Panc1 (cell line): ENCODE data around the gene EEIG1. TPM values are rescaled to one million over a fixed set of nuclear protein-coding genes. Genes with fewer than 3 reads are reported as not detected.

Experiments used
- ATAC-seq: fragments of 200-7000 bp; cut with Tn5 transposase; 2 replicates; pipeline ENCODE4 v1.9.1; 2020; ENCODE audit warnings: mild to moderate bottlenecking, moderate library complexity
- BruUV-seq: library from RNA; stranded (reverse); fragments of 400-500 nt; replicated peaks from 2 replicates; lab custom pipeline; 2021; lab: Mats Ljungman, UMichigan
- CTCF ChIA-PET: fragments of 300-600 bp; sonication (Branson Sonifier 250); formaldehyde crosslinking; loops from one replicate; lab custom pipeline; 2022; ENCODE audit warnings: antibody characterized with exemption; lab: Charles Lee
- POLR2A ChIA-PET: fragments of 300-600 bp; sonication (Branson Sonifier 250); formaldehyde crosslinking; loops from one replicate; lab custom pipeline; 2022; ENCODE audit warnings: antibody characterized with exemption; lab: Charles Lee
- DNase-seq: peaks from one replicate; pipeline ENCODE4 v3.0.0-alpha.2; 2010; ENCODE audit warnings: low read depth, low spot score
- H3K27ac ChIP-seq: 2 replicates; pipeline ENCODE4 v1.5.1; 2011; ENCODE audit warnings: mild to moderate bottlenecking, low read length, inconsistent platforms
- H3K27me3 ChIP-seq: fragments of 200-500 bp; sonication (Bioruptor generic); 2 replicates; pipeline ENCODE4 v1.6.0; 2014; ENCODE audit warnings: low read length, inconsistent platforms; ENCODE audit not compliant: control insufficient read depth, insufficient read depth
- H3K36me3 ChIP-seq: fragments of 200-500 bp; sonication (Bioruptor generic); 2 replicates; pipeline ENCODE4 v1.5.1; 2014; ENCODE audit warnings: inconsistent platforms, mild to moderate bottlenecking, low read length, moderate library complexity; ENCODE audit not compliant: control insufficient read depth, insufficient read depth
- H3K4me1 ChIP-seq: 2 replicates; pipeline ENCODE4 v1.5.1; 2011; ENCODE audit warnings: inconsistent platforms, mild to moderate bottlenecking, low read length, moderate library complexity; ENCODE audit not compliant: control insufficient read depth, insufficient read depth
- H3K4me3 ChIP-seq, 2 experiments: 2 replicates each; pipeline ENCODE4 v1.5.1; 2011 to 2012; ENCODE audit warnings: low read depth in 2 of 2, low read length in 2 of 2, mild to moderate bottlenecking in 2 of 2, inconsistent platforms in 1 of 2, moderate library complexity in 1 of 2
- H3K9me3 ChIP-seq: fragments of 200-500 bp; sonication (Bioruptor generic); 2 replicates; pipeline ENCODE4 v1.5.1; 2014; ENCODE audit warnings: low read depth, mild to moderate bottlenecking, inconsistent platforms, low read length, moderate library complexity; ENCODE audit not compliant: control insufficient read depth, insufficient read depth
- CTCF ChIP-seq: fragments of 450-650 bp; IDR thresholded peaks from 2 replicates; pipeline ENCODE4 v1.5.1; 2017; ENCODE audit warnings: mild to moderate bottlenecking
- POLR2AphosphoS5 ChIP-seq: IDR thresholded peaks from 2 replicates; pipeline ENCODE4 v1.6.1; 2012; ENCODE audit warnings: mild to moderate bottlenecking, low read depth, low read length, moderate library complexity
- SIN3A ChIP-seq: IDR thresholded peaks from 2 replicates; pipeline ENCODE4 v1.6.1; 2012; ENCODE audit warnings: low read depth, mild to moderate bottlenecking, low read length, moderate library complexity, borderline replicate concordance; ENCODE audit not compliant: insufficient read depth
- TCF7L2 ChIP-seq: IDR thresholded peaks from 2 replicates; pipeline ENCODE4 v1.6.1; 2011; ENCODE audit warnings: mild to moderate bottlenecking, low read depth, low read length, inconsistent platforms
- in situ Hi-C: cut with HindIII; loops from 2 replicates; pipeline ENCODE4 v1.10.0; 2016; ENCODE audit warnings: low sequenced_read_pairs, low pct_unique_long_range_greater_than_20kb
- intact Hi-C: fragments of 100-400 bp; cut with micrococcal nuclease; formaldehyde crosslinking; loops from one replicate; pipeline ENCODE4 v1.10.0; 2022; ENCODE audit not compliant: unreplicated experiment
- total RNA-seq: library from RNA; stranded (reverse); gene quantifications from one replicate; pipeline ENCODE4 v1.2.1, GENCODE V29; 2021; ENCODE audit not compliant: unreplicated experiment

The EEIG1 gene
- total RNA-seq, 1 experiment from 2014 or later: 361 TPM

DNA sequence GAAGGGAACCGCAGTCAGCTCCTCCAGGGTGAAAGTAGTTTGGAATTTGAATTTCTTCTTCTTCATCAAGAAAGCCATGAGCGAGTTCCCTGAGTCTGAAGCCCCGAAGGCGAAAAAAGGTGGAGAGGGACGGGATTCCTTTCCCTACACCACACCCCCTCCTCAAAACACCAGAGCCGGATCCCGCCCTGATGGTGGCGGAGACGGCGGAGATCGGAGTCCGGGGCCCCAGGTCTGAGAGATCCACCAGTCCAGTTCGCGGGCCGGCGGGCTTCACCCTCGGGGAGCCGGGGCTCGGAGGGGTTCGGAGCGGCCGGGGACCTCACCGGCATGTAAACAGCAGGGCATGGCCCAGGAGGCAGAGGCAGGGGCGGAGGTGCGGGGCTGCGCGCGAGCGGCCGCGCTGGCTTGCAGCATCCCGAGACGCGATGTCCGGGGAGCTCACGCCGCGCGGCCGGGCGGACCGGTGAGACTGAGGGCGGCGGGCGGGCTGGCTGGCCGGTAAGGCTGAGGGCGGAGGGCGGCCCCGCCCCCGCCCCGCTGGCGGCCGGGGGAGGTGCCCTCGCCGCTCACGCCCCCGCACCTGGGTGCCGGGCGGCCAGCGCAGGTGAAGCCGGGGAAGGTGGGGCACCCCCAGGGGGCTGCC lies 606 bp downstream of the EEIG1 start:
- peak overlapping the region; percentile 94 for H3K27ac ChIP-seq
- ATAC-seq: peak; percentile 60
- POLR2A ChIA-PET: interaction anchor here (1.0 to 1.2 kb wide), 3 partner anchors 16 to 55 kb away, joined by 3 to 11 read pairs (median 3); no protein-coding TSS in a partner anchor

GRCh38 chr9:127979333-127980059 lies 1.3 kb downstream of the EEIG1 start:
- H3K4me3 ChIP-seq: peak overlapping the region; percentile 94 to 98
- no peaks in the 10 kb centered on the region for H3K27me3 ChIP-seq
- H3K9me3 ChIP-seq: no peaks in the 10 kb centered on the region
- peaks cover 40% of the 10 kb centered on the region for H3K4me1 ChIP-seq
- ChIA-PET CTCF (no interaction called here), POLR2A (interaction anchor here (1.0 to 1.2 kb wide), 2 partner anchors 22 to 56 kb away, joined by 3 to 11 read pairs; no protein-coding TSS in a partner anchor)
- intact Hi-C loops: loop anchor here (5.0 kb wide), 1 partner anchor 37 kb away; no protein-coding TSS in a partner anchor
- in situ Hi-C loops: no loop called here
- DNase-seq (no peak), ATAC-seq (no peak)
- BruUV-seq: no TSS peak
- H3K27ac ChIP-seq: peak overlapping the region; percentile 94
- no peaks in the 10 kb centered on the region; the same call in none of the 2 replicates for H3K36me3 ChIP-seq
- TF ChIP-seq SIN3A: peak; percentile 76; the same call in 1 of the 2 replicates
- no peak for TF ChIP-seq CTCF

More for the DNA sequence above, 606 bp downstream of the EEIG1 start:
- Histone ChIP-seq H3K4me1 (peaks cover 40% of the 10 kb centered on the region), H3K4me3 (peak overlapping the region; percentile 94 to 98), H3K9me3 (no peaks in the 10 kb centered on the region), H3K27me3 (no peaks in the 10 kb centered on the region), H3K36me3 (no peaks in the 10 kb centered on the region; the same call in none of the 2 replicates)
- in situ Hi-C loops: no loop called here
- DNase-seq: no peak
- BruUV-seq: TSS peak; percentile 71
- TF ChIP-seq SIN3A (0 out of 2 replicates have a peak, but pooled peaks have one; percentile 28), TCF7L2 (no peak)
- intact Hi-C loops: no loop called here
- CTCF ChIA-PET: no interaction called here

- H3K36me3 ChIP-seq: no peaks in the 10 kb centered on the region; the same call in none of the 2 replicates
- H3K27me3 ChIP-seq: no peaks in the 10 kb centered on the region
- ATAC-seq (no peak), DNase-seq (no peak)
- no peaks in the 10 kb centered on the region for H3K9me3 ChIP-seq
- H3K4me3 ChIP-seq: peak overlapping the region; percentile 94 to 98
- peak overlapping the region; percentile 94 for H3K27ac ChIP-seq
- in situ Hi-C loops: no loop called here
- POLR2A ChIA-PET: no interaction called here
- CTCF ChIA-PET: no interaction called here
- intact Hi-C loops: loop anchor here (5.0 kb wide), 1 partner anchor 37 kb away; no protein-coding TSS in a partner anchor
- no peak; the same call in 1 of the 2 replicates for TF ChIP-seq POLR2AphosphoS5
- no peak for TF ChIP-seq TCF7L2
- no TSS peak for BruUV-seq
- peaks cover 42% of the 10 kb centered on the region for H3K4me1 ChIP-seq
These were observed 1.8 kb downstream of the EEIG1 start for GRCh38 chr9:127979015-127979332.
